Ishikawa (cell line): ENCODE results near the gene AMMECR1.

Source experiments
- CEBPB ChIP-seq: IDR thresholded peaks from 2 replicates; pipeline ENCODE4 v1.6.1; 2012
- CREB1 ChIP-seq: IDR thresholded peaks from 2 replicates; pipeline ENCODE4 v1.6.1; 2012; ENCODE audit warnings: low read depth
- EGR1 ChIP-seq: IDR thresholded peaks from 2 replicates; pipeline ENCODE4 v1.6.1; 2012
- EP300 ChIP-seq: IDR thresholded peaks from 2 replicates; pipeline ENCODE4 v1.6.1; 2012; ENCODE audit warnings: borderline replicate concordance
- FOXM1 ChIP-seq: IDR thresholded peaks from 2 replicates; pipeline ENCODE4 v1.6.1; 2012; ENCODE audit warnings: low read depth, borderline replicate concordance
- MAX ChIP-seq: IDR thresholded peaks from 2 replicates; pipeline ENCODE4 v1.6.1; 2012
- NFIC ChIP-seq: IDR thresholded peaks from 2 replicates; pipeline ENCODE4 v1.6.1; 2012
- RAD21 ChIP-seq: IDR thresholded peaks from 2 replicates; pipeline ENCODE4 v1.6.1; 2012; ENCODE audit warnings: low read depth
- TAF1 ChIP-seq: IDR thresholded peaks from 2 replicates; pipeline ENCODE4 v1.6.1; 2012; ENCODE audit warnings: low read depth, mild to moderate bottlenecking
- TCF12 ChIP-seq: IDR thresholded peaks from 2 replicates; pipeline ENCODE4 v1.6.1; 2012; ENCODE audit warnings: low read depth
- TEAD4 ChIP-seq: IDR thresholded peaks from 2 replicates; pipeline ENCODE4 v1.6.1; 2012
- USF1 ChIP-seq: IDR thresholded peaks from 2 replicates; pipeline ENCODE4 v1.6.1; 2012
- YY1 ChIP-seq: IDR thresholded peaks from 2 replicates; pipeline ENCODE4 v1.6.1; 2012; ENCODE audit warnings: low read depth
- ZBTB7A ChIP-seq: IDR thresholded peaks from 2 replicates; pipeline ENCODE4 v1.6.1; 2012; ENCODE audit warnings: low read depth
- TF ChIP-seq, protein P1 (sequence below): IDR thresholded peaks from 2 replicates; pipeline ENCODE4 v1.6.1; 2012; ENCODE audit warnings: low read depth, mild to moderate bottlenecking

Gene AMMECR1

GRCh38 chrX:110181459-110182137 is 136.3 kb downstream of the AMMECR1 start:
- TF ChIP-seq MAX (no peak), EP300 (no peak), ZBTB7A (no peak), NFIC (no peak), CEBPB (no peak), RAD21 (no peak), TEAD4 (no peak), CREB1 (no peak), YY1 (no peak), USF1 (no peak), EGR1 (no peak), TCF12 (no peak), FOXM1 (no peak), TAF1 (no peak)
- TF ChIP-seq, protein P1, sequence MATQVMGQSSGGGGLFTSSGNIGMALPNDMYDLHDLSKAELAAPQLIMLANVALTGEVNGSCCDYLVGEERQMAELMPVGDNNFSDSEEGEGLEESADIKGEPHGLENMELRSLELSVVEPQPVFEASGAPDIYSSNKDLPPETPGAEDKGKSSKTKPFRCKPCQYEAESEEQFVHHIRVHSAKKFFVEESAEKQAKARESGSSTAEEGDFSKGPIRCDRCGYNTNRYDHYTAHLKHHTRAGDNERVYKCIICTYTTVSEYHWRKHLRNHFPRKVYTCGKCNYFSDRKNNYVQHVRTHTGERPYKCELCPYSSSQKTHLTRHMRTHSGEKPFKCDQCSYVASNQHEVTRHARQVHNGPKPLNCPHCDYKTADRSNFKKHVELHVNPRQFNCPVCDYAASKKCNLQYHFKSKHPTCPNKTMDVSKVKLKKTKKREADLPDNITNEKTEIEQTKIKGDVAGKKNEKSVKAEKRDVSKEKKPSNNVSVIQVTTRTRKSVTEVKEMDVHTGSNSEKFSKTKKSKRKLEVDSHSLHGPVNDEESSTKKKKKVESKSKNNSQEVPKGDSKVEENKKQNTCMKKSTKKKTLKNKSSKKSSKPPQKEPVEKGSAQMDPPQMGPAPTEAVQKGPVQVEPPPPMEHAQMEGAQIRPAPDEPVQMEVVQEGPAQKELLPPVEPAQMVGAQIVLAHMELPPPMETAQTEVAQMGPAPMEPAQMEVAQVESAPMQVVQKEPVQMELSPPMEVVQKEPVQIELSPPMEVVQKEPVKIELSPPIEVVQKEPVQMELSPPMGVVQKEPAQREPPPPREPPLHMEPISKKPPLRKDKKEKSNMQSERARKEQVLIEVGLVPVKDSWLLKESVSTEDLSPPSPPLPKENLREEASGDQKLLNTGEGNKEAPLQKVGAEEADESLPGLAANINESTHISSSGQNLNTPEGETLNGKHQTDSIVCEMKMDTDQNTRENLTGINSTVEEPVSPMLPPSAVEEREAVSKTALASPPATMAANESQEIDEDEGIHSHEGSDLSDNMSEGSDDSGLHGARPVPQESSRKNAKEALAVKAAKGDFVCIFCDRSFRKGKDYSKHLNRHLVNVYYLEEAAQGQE, result no peak

DNA sequence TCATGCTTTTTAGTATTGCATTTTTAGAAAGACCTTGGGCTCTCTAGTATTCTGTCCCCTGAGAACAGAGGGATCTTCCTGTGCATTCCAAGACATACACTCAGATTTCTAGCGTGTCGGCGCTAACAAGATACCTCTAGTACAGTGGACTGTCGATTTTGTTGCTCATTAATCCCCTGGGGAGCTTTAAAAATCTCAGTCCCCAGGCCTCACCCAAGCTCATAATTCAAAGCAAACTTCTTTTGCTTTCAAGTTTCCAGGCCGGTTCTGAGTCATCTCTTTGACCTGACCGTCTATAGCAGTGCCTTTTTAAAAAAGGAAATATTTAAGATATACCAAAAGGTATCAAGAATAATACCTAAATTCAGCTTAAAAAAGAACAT is 137.0 kb downstream of the AMMECR1 start:
- TF ChIP-seq FOXM1 (no peak), TCF12 (no peak), RAD21 (no peak), ZBTB7A (no peak)

DNA sequence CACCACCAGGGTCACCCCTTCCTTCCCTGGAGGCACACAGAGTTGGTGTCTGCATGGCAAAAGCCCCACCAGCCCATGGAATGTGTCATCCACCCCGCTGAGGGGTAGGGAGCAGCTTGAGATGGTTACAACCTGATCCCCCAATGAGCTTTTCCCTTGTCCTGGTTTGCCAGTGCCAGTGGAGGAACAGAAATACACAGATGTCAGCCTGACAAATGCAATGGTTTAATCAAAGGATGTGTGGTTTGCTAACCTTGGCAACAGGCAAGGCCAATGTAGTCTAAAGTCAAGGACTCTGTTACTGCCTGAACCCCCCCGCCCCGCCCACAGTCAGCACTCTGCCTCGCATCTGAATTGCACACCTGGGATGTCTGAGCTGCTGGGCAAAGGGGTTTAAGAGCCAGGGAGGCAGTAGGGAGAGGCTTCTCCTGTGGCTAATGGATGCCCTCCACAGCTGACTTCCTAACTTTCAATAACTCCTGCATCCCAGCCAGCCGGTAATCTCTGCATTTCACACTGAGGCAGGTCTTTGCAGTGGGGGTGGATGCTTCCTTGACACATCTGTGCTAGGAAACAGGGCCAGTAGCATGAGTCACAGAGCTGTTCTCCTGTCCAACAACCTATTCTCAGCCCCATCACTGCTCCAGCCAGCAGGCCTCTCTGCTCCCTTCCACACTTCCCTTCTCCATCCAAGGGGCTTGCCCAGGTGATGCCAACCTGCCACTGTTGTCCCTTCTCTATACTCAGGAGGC is 137.5 kb downstream of the AMMECR1 start:
- TF ChIP-seq CREB1, result no peak
- TF ChIP-seq, protein P1, result no peak
- no peak for TF ChIP-seq NFIC
- TF ChIP-seq CEBPB, result no peak
- TF ChIP-seq EGR1, result no peak
- no peak for TF ChIP-seq YY1
- no peak for TF ChIP-seq ZBTB7A
- no peak for TF ChIP-seq TAF1
- no peak for TF ChIP-seq TCF12
- no peak for TF ChIP-seq FOXM1
- TF ChIP-seq RAD21, result no peak
- no peak for TF ChIP-seq MAX

GRCh38 chrX:110178179-110178865 is 139.6 kb downstream of the AMMECR1 start:
- TF ChIP-seq FOXM1, result no peak
- no peak for TF ChIP-seq EGR1
- no peak for TF ChIP-seq YY1
- no peak for TF ChIP-seq CEBPB
- TF ChIP-seq EP300, result no peak
- no peak for TF ChIP-seq USF1
- no peak for TF ChIP-seq RAD21
- no peak for TF ChIP-seq TCF12
- TF ChIP-seq TEAD4, result no peak
- TF ChIP-seq CREB1, result no peak
- TF ChIP-seq NFIC, result no peak
- no peak for TF ChIP-seq MAX
- TF ChIP-seq TAF1, result no peak

DNA sequence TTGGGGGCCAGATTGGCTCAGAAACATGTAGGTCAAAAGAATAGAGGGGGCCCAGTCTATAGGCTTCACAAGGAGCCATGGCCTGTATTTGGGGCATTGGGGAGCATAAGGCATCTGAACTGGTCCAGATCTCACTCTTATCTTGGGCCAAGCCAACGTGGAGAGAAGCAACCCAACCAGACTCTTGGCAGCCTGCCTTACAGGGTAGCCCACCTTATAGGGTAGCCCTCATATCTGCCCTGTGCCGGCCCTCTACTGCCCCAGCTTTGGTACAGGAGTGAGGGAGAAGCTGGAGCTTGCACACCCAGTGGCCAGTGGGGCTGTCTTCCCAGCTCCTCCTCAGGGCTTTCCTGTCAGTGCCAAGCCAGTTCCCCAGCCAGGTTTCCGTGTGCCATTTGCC is 142.2 kb downstream of the AMMECR1 start:
- TF ChIP-seq EP300 (no peak), EGR1 (no peak), TEAD4 (no peak), YY1 (no peak), USF1 (no peak), CREB1 (no peak), RAD21 (no peak), MAX (no peak), NFIC (no peak), TCF12 (no peak), FOXM1 (no peak), ZBTB7A (no peak)
